OCI-LY1 (cell line): ENCODE results near the gene TRAK1.

Experiments
- CTCF ChIP-seq: fragments of 200-600 bp; sonication (generic), shearing (Covaris generic); IDR thresholded peaks from 2 replicates; pipeline ENCODE4 v1.5.1; 2017; ENCODE audit warnings: mild to moderate bottlenecking, antibody characterized with exemption, low read length, moderate library complexity, mixed read lengths
- EZH2 ChIP-seq: fragments of 200-600 bp; sonication (generic), shearing (Covaris generic); IDR thresholded peaks from 2 replicates; pipeline ENCODE4 v1.8.0; 2017; ENCODE audit warnings: borderline replicate concordance, mixed run types, mild to moderate bottlenecking, antibody characterized with exemption, low read length, moderate library complexity, mixed read lengths

GRCh38 chr3:42050126-42050525 lies 41.0 kb upstream of the TRAK1 start:
- TF ChIP-seq EZH2 (no peak), CTCF (no peak)
